ENCODE results near the gene FGD3. TPM values are rescaled to one million over a fixed set of nuclear protein-coding genes. Genes with fewer than 3 reads are reported as not detected.

FGD3 gene
- total RNA-seq, 1 donor from 2014 or later, result 2.3 TPM

DNA sequence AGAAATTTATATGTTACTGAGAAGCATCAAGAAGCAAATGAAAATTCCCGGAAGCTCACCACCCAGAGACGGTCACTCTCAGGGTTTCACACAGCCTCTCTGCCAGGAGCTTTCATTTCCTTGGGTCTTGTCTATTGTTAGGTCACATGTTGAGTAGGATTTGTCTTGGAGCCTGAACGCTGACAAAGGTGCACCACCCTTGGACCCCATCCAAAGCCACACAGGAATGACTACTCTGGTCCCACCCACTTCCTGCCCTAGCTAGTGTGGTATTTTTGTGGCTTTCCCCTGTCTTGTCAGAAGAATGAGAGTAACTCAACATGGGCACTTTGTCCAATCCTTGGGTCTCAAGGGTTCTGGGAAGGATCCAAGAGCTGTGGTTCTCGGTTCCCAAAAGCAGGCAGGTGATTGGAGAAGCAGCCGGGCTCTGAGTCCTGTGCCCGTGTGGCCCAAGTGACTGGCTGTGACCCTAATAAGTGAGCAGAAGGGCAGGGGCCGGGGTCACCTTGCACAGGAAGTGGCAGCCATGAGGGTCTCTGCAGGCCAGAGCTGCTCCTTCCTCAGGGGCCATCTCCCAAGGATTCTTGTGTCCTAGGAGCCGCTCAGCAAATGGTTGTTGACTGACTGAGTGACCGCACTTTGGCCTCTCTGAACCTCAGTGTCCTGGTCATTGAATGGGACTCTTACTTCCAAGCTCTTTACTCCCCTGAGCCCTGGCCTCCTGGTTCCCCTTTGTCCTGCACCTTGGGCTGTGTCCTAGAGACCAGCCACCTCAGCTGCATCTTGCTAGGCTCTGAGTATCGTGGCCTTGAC lies 6.9 kb downstream of the FGD3 start:
- ATAC-seq, result peak; percentile 20

DNA sequence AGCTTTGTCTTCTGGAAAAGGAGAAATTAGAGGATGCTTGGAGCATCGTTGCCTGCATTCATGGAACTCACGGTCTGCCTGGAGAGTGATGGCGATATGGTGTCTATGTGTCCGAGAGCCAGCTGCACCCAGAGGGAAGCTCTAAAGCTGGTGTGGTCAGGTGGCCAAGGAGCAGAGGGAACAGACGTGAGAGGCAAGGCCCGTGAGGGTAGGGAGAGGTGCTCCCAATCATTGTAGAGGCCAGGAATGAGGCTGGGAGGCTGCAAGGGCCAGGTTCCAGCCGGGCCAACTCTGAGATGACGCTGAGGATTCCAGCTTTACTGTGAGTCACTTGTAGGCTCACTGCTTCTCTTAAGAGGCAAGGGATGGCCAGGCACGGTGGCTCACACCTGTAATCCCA lies 7.6 kb downstream of the FGD3 start:
- ATAC-seq, result no peak
- DNase-seq (ENCODE audit: low spot score), result peak; percentile 28

More for the DNA sequence above, 6.9 kb downstream of the FGD3 start:
- peak; percentile 42 for DNase-seq (ENCODE audit: low spot score)

DNA sequence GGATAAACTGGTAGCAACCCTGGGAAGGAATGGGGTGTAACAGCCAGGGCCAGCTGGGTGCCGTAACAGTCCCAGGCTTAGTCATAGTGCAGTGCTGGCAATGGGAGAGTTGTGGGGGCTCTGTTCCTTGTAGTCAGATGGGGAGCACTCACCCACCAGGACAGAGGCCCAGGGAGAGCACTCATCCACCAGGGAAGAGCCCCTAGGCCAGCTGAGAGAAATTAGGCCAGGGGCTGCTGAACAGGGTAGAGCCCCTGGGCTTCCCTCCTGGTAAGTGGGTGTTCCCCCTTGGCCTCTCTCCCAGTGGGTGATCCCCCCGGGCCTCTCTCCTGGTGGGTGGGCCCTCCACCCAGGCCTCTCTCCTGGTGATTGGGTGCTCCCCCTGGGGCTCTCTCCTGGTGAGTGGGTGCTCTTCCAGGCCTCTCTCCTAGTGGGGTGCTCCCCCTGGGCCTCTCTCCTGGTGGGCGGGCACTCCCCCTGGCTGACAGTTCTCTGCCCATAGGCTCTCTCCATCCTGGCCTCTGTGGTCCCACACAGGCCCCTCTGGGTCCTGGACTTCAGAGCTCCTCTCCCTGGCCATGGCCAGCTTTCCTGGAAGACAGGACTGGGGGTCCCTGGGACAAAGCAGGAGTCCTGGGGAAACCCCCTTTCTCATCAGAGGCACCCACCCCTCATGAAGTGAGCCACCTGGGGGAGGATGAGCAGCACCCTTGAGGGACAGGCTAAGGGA lies 13.4 kb downstream of the FGD3 start:
- ATAC-seq (no peak), DNase-seq (ENCODE audit: low spot score) (peak; percentile 41)

DNA sequence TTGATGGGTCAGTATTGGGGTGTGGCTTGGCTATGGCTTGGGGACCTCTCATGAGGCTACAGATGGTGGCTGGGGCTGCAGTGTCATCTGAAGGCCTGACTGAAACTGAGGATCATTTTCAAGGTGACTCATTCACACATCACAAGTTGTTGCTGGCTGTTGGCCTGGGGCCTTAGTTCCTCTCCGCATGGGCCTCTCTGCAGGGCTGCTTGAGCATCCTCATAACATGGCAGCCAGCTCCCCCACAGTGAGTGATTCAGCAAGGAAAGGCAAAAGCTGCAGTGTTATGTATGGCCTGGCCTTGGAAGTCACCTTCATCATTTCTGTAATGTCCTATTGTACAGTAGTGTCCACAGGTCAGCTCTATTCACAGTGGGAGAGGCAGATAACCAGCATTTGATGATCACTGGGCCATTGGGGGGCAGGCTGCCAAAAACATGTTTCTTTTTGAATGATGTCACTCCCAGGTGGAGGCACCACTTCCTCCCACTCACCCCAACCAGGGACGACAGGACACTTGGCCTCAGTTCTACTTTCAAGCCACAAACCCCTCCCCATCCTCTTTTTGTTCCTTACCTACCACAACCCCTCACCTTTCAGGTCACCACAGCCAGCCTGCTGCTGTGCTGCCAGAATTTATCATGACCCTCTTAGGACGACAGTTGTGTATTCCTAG lies 14.4 kb downstream of the FGD3 start:
- peak; percentile 42 for DNase-seq (ENCODE audit: low spot score)
- ATAC-seq, result no peak

DNA sequence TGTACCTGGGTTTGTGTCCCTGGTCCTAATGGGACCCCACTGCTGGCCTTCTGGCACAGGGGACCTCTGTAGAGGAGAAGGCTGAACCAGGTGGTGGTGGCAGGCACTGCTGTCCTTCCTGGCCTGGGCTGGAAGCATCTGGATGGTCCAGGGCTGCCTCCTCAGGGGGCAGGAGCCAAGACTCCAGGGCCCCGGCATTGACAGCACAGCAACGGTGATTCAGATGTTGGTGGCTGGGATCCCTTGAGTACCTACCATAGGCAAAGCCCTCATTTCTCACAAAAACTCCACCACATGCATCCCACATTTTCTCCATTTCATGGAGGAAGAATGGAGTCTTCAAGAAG lies 15.0 kb downstream of the FGD3 start:
- ATAC-seq (no peak), DNase-seq (ENCODE audit: low spot score) (peak; percentile 43)

DNA sequence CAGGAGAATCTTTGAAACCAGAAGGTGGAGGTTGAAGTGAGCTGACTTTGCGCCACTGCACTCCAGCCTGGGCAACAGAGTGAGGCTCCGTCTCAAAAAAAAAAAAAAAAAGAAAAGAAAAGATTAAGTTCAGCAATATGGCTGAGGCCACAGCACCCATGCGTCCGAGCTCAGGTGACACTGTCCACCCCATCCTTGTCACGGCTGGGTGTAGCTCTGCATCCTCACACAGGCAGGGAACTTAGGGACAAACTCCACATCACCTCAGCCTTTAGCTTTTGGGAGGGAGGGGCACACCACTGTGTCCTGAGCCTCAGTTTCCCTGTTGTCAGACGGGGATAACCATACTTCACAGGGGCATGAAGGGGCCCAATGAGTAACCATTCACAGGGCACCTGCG lies 15.5 kb downstream of the FGD3 start:
- DNase-seq (ENCODE audit: low spot score) (no peak), ATAC-seq (no peak)

DNA sequence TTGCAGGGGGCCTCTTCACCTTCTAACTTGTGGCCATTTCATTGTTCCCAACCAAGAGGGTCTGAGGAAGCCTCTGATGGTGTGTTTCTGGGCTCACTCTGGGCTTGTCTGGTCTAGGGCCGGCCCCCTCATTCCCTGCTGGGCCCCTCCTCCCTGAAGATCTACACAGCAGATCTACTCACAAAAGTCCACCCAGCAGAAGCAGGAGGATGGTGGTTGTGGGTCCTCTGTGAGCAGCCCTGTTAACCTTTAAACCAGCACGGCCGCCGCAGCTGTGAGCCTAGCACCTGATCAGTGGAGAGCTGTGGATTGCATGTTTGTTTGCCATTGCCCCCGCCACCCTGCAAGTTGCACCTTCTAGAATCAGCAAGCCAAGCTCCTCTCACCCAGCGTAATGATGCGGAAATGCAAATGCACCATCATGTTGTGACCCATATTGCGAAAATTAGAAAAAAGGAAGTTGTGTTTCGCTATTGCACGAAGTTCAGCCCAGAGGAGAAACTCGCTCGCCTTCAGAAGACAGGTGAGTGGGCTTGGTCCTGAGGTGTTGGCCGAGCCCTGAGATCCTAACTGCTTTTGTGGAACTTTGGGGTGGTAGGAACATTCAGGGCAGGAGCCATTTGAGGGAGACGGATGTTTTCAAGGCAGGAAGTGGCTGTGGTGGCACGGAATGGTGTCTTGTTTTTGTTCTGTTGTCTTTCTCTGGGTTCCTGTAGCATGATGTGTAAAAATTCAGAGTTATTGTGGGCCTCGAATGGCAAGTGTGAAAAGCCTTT lies 16.7 kb downstream of the FGD3 start:
- no peak for DNase-seq (ENCODE audit: low spot score)
- peak; percentile 50 for ATAC-seq

DNA sequence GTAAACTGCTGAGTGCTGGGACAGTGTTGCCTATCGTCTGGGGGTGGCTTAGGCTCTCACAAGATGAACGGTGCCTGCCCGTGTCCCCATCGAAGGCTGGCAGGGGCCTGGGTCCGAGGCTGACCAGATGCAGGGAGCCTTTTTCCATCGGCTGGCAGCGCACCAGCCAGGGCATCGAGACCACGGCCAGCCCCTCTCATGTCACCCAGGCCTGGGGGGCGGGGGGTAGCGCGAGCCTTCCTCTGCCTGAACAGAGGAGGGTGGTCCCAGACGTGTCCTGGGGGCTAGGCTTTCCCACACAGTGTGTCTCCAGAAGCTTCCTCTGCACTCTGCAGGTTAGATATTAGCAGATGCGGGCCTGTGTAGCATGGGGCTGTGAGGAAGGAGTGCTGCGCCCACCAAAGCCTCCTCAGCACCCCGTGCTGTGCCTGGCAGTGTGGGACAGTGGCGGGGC lies 17.3 kb downstream of the FGD3 start:
- no peak for DNase-seq (ENCODE audit: low spot score)
- no peak for ATAC-seq

DNA sequence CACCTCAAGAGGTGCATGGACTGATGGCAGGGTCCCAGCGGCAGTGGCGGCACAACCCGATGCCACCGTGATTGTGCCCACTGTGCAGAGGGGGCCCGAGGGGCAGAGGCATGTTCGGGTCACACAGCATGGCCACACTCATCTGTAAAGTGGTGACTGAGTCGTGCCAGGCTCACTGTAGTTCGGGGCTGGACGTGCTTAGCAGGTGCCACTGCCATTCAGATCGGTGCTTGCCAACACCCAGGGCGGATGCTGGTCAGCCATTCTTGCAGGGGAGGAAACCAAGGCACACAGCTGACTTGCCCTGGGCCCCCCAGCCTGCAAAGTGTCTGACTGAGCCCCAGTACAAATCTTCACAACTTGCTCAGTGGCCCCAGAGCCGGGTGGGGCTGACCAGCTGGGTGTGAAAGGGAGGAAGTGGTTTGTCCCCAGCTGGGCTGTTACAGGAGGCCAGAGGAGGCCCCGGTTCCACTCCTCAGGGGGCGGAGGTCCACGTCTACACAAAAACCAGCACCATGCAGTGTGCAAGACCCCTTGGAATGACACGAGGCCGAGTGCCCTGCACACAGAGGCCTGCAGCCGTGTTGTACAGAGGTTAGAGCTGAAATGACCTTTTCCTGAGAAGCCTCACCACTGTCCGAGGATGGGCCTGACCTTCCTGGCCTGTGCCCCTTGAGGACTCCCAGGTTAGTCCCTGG lies 17.9 kb downstream of the FGD3 start:
- ATAC-seq, result peak; percentile 50
- no peak for DNase-seq (ENCODE audit: low spot score)

DNA sequence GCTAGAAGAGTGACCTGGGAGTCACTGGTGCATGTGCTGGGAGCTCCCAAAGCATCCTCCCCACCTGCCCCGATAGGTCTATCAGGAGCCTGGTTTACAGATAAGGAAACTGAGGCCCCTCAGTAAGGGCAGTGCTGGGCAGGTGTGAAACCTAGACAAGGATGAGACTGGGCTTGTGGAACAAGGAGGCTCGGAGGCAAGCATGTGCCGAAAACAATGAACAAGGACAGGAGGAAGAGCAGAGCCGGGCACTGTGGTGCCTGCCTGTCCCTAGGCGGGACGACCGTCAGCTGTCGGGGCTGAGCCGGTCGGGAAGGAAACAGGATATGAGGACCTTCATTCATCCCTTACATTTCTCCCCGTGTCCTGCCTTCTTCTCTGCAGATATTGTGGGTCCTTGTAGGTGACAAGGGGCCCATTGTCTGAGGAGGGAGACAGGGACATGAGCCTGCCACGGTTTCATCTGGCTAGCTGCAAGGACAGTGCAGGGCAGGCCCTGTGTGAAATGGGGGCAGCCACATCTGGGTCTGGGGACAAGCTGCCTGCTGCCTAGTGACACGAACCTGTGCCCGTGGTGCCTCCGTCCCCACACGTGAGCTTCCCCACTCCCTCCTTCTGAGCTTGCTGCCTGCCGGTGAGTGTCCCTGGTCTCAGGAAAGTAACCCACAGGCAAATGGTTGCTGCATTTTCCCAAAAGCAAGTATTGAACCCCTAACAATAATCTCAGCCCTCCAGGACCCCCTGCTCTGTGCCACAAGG lies 18.6 kb downstream of the FGD3 start:
- ATAC-seq, result no peak
- no peak for DNase-seq (ENCODE audit: low spot score)

DNA sequence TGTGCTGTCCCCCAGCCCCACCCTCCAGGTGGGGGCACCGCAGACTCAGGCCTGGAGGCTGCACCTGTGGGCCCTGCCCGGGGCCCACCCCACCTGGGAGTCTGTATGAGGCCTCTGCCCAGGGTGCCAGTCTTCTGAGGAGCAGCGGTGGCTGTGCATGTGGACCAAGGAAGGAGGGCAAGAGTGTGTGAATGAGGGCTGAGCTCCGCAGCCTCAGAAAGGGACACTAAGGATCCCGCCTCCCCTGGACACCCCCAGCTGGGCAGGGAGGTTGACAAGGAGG lies 19.1 kb downstream of the FGD3 start:
- no peak for DNase-seq (ENCODE audit: low spot score)

DNA sequence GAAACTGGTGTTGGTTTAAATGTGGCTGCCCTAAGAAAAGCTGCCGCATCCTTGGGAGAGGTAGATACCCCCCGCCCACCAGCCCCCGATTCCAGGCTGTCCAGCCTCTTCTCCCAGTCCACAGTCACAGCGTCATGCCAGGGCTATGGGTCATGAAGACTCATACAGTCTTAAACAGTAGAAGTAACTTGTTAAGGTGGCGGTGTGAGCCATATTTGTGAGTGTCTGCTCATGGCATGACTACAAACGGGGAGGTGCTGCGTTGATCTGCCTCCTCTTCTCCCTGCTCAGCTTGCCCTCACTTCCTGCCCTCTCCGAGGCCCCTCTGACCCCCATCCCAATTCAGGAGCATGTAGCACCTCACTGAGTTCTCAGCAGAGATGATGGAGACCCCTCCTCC lies 20.8 kb downstream of the FGD3 start:
- DNase-seq (ENCODE audit: low spot score) (peak; percentile 32), ATAC-seq (no peak)

More for the DNA sequence above, 19.1 kb downstream of the FGD3 start:
- ATAC-seq, result no peak

DNA sequence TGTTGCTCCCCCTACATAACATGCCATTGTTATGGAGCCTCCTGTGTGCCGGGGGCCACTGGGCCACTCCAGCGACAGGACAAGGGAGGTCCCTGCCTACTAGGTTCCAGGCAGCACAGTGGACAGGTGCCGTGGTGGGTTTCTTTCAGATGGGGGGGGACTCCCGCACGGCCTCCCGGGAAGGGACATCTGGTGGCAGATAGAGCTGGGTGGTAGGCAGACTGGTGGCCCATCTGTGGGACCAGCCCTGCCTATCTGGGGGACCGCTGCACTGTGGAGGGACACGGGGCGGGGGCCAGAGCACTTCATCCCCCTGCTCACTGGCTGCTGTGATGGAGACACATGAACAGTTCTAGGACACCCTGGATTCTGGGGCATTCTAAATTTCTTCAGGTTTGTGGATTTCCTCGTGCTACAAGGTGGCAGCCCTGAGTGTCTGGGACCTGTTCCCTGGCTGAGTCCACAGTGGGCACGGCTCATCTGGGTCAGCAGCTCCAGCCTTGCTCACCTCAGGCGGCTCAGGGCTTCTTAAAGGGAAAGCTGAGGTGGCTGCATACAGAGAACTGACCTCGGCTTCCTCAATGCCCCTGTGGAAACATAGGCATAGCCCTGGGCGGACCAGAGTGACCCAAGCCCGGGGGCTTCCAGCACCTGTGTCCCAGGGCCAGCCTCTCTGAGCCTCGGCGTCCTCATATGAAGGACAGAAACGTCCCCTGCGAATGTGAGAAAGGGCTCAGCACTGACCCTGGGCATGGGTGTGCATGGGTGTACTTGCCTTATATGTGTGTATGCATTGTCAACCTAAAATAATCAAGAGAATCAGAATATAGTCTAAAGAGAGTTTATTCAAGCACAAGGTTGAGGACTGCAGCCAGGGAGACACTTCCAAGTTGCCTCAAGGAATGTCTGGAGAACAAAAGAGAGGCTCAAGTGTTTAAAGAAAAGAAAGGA lies 22.5 kb downstream of the FGD3 start:
- ATAC-seq, result no peak

DNA sequence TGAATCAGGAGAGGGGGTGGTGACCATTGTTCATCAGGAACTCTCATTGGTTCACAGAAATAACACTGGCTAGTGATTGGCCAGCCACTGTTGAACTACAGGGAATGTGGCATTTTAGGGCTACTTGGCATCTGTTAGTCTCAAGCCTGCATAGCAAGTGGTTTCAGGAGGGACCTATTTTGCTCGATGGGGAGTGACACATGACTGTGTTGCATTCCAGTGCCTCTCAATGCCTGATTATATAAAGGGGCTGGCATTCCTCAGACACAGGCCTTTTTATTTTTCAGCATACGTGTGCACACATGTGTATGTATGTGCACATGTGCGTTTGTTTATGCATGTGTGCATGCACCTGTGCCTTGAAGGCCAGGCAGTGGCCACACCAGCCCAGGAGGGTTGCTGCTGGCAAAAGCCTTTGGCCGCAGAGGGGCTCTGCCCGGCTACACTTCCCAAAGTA lies 23.2 kb downstream of the FGD3 start:
- ATAC-seq, result no peak
- DNase-seq (ENCODE audit: low spot score), result peak; percentile 19

More for the DNA sequence above, 22.5 kb downstream of the FGD3 start:
- peak; percentile 36 for DNase-seq (ENCODE audit: low spot score)

DNA sequence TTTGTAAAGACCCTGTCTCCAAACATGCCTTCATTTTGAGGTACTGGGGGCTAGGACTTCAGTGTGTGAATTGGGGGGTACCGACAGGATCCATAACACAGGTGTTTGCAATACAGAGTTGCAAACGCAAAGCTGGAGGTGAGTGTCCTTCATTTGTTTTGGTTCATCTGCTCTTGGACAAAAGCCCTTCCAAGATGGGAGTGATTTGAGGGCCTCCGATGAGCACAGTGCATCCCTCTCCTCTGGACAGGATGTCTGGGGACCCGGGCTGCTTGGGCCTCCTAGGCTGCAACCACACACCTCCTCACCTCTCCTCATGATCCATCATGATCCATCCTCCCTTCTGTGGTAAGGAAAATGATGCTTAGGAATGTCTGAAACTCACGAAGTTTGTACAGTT lies 23.8 kb downstream of the FGD3 start:
- DNase-seq (ENCODE audit: low spot score) (peak; percentile 24), ATAC-seq (no peak)

DNA sequence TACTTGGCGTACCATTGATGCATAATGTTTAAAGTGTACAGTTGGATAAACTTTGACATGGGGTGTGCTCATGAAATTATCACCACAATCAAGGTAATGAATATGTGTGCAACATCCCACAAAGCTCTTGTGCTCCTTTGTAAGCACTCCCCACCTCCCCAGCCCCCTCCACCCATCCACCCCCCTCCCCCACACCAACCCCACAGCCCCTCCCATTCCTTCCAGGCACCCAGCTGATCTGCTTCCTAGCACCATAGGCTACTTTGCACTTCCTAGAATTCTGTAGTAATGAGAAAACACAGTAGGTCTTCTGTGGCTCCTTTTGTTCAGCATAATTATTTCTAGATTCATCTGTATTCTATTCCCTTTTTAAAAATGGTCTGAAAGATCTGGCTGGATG lies 24.5 kb downstream of the FGD3 start:
- ATAC-seq (no peak), DNase-seq (ENCODE audit: low spot score) (no peak)

DNA sequence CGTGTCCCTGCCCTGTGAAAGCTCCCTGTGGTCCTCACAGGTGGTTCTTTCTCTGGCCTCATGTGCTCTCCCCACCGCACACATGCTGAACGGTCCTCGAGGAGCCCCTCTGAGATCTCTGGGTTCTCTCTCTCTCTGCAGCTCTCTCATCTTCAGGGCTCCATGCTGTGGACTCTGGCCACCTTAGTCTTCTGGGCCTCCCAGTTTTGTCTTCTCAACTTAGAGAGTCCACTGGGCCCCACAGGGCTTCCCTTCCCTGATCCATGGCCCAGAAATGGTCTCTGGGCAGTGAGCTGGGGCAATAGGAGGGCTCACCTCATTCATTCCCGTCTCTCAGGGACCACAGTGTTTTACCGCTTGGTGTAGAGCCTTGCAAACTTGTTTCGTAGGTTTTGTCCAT lies 26.4 kb downstream of the FGD3 start:
- DNase-seq (ENCODE audit: low spot score), result peak; percentile 22
- no peak for ATAC-seq

DNA sequence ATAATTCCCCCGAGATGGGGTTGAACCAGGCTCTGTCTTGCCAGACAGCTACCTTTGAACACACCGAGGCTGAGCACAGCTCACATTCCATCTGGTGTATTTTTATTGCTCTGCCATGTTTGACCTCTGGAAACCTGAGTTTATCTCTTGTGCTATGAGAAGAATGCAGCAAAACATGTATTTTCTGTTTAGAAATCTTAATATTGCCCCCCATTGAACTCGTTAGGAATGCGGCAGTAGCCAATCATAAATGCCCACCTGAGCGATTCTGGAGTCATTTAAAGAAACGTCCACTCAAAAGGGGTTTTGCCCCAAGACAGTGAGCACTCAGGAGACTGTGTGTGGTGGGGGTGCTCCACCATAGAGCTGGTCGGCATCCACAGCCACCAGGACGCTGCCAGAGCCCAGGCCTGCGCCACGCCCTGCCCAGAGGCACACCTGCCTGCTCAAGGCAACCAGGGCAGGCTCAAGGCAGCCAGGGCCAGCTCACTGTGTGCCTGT lies 26.9 kb downstream of the FGD3 start:
- no peak for DNase-seq (ENCODE audit: low spot score)
- ATAC-seq, result peak; percentile 18
